Thyroid gland (tissue), 4 donors: ENCODE results near the gene CACNA2D3.

Source experiments
- CTCF ChIP-seq, 6 experiments: fragments of 200-600 bp in 3 of 6; fragments of 450-650 bp in 3 of 6; sonication (generic) in 3 of 6; IDR thresholded peaks; one replicate each; pipeline ENCODE4 v1.5.1; 2016 to 2019; ENCODE audit warnings: antibody characterized with exemption in 6 of 6, mild to moderate bottlenecking in 2 of 6, inconsistent platforms in 1 of 6, moderate library complexity in 1 of 6
- POLR2A ChIP-seq, 2 donors: fragments of 450-650 bp; IDR thresholded peaks; one replicate each; pipeline ENCODE4 v1.6.1; 2017; ENCODE audit warnings: antibody characterized with exemption in 2 of 2, mild to moderate bottlenecking in 2 of 2, moderate library complexity in 1 of 2

- TF ChIP-seq CTCF (IDR thresholded peaks at IDR 0.05) (no peak), POLR2A (IDR thresholded peaks at IDR 0.05) (no peak)
These were observed 855.1 kb downstream of the CACNA2D3 start for GRCh38 chr3:54977439-54977838.
